HCT116 (cell line): Measurements from ENCODE around the gene RWDD4. TPM values are rescaled to one million over a fixed set of nuclear protein-coding genes. Genes with fewer than 3 reads are reported as not detected.

Source experiments
- ATAC-seq: fragments of 200-7000 bp; cut with Tn5 transposase; 2 replicates; pipeline ENCODE4 v1.9.1; 2020; ENCODE audit warnings: mild to moderate bottlenecking, moderate library complexity
- BruUV-seq: library from RNA; stranded (reverse); fragments of 400-500 nt; replicated peaks from 2 replicates; lab custom pipeline; 2021; lab: Mats Ljungman, UMichigan
- CTCF ChIA-PET: fragments of 300-600 bp; sonication (Branson Sonifier 250); formaldehyde crosslinking; loops from one replicate; lab custom pipeline; 2021; ENCODE audit warnings: antibody characterized with exemption; lab: Charles Lee
- POLR2A ChIA-PET: fragments of 300-600, 350-600 bp; sonication (Branson Sonifier 250); formaldehyde crosslinking; loops from one replicate; lab custom pipeline; 2021; ENCODE audit warnings: antibody characterized with exemption; lab: Charles Lee
- RAD21 ChIA-PET, 2 experiments: fragments of 300-600 bp; sonication (Branson Sonifier 250); formaldehyde crosslinking; loops; one replicate each; lab custom pipeline; 2023; ENCODE audit warnings: low total read pairs in 2 of 2; ENCODE audit not compliant: uncharacterized antibody in 2 of 2, unreplicated experiment in 2 of 2, low non-redundant PET in 1 of 2; lab: Charles Lee
- DNase-seq: peaks from one replicate; pipeline ENCODE4 v3.0.0-alpha.2; 2010; ENCODE audit warnings: low read depth, low spot score
- H2AFZ ChIP-seq: fragments of 200-600 bp; shearing (Covaris generic), sonication (generic); 2 replicates; pipeline ENCODE4 v1.6.1; 2017; ENCODE audit warnings: low read depth, mixed run types, mixed read lengths, antibody characterized with exemption, low read length; ENCODE audit not compliant: poor library complexity, severe bottlenecking
- H3K27ac ChIP-seq: 2 replicates; pipeline ENCODE4 v1.5.1; 2012; ENCODE audit warnings: low read depth, low read length
- H3K27me3 ChIP-seq: fragments of 200-600 bp; sonication (generic); 2 replicates; pipeline ENCODE4 v1.6.1; 2016; ENCODE audit warnings: mixed run types, low read length, mixed read lengths; ENCODE audit not compliant: insufficient read depth
- H3K36me3 ChIP-seq, 2 experiments: fragments of 200-500 bp in 1 of 2; fragments of 200-600 bp in 1 of 2; sonication (Bioruptor generic) in 1 of 2; sonication (generic) in 1 of 2; 2 replicates each; pipeline versions ENCODE4 v1.5.1 to v1.6.1; 2014 to 2016; ENCODE audit warnings: low read length in 2 of 2, inconsistent platforms in 1 of 2, mixed read lengths in 1 of 2, mixed run types in 1 of 2; ENCODE audit not compliant: insufficient read depth in 2 of 2, control insufficient read depth in 1 of 2
- H3K4me1 ChIP-seq, 2 experiments: fragments of 200-600 bp in 1 of 2; sonication (generic) in 1 of 2; 2 replicates each; pipeline versions ENCODE4 v1.5.1 to v1.6.1; 2012 to 2017; ENCODE audit warnings: low read length in 2 of 2, inconsistent platforms in 1 of 2, mild to moderate bottlenecking in 1 of 2, mixed read lengths in 1 of 2, mixed run types in 1 of 2, moderate library complexity in 1 of 2; ENCODE audit not compliant: insufficient read depth in 2 of 2, control insufficient read depth in 1 of 2
- H3K4me2 ChIP-seq: fragments of 200-600 bp; sonication (generic); 2 replicates; pipeline ENCODE4 v1.6.1; 2017; ENCODE audit warnings: mixed run types, low read length, mixed read lengths
- H3K4me3 ChIP-seq, 2 experiments: fragments of 200-600 bp in 1 of 2; sonication (generic) in 1 of 2; replicated peaks in 1 of 2; 2 replicates each; pipeline ENCODE4 v1.5.1; 2011 to 2016; ENCODE audit warnings: low read length in 2 of 2, control low read depth in 1 of 2, low read depth in 1 of 2, mild to moderate bottlenecking in 1 of 2, mixed read lengths in 1 of 2, mixed run types in 1 of 2
- H3K79me2 ChIP-seq: fragments of 200-600 bp; sonication (generic); 2 replicates; pipeline ENCODE4 v1.6.1; 2017; ENCODE audit warnings: mild to moderate bottlenecking, mixed run types, low read length, moderate library complexity, mixed read lengths; ENCODE audit not compliant: insufficient read depth
- H3K9ac ChIP-seq: fragments of 200-600 bp; sonication (generic); 2 replicates; pipeline ENCODE4 v1.6.1; 2016; ENCODE audit warnings: low read length, mixed read lengths
- H3K9me2 ChIP-seq: fragments of 200-600 bp; sonication (generic), shearing (Covaris generic); 2 replicates; pipeline ENCODE4 v1.6.1; 2017; ENCODE audit warnings: mixed run types, mild to moderate bottlenecking, moderate library complexity; ENCODE audit not compliant: insufficient read depth
- H3K9me3 ChIP-seq, 2 experiments: fragments of 200-500 bp in 1 of 2; fragments of 200-600 bp in 1 of 2; sonication (Bioruptor generic) in 1 of 2; sonication (generic) in 1 of 2; 2 replicates each; pipeline ENCODE4 v1.6.1; 2014 to 2017; ENCODE audit warnings: low read length in 2 of 2, mixed read lengths in 2 of 2, inconsistent platforms in 1 of 2, low read depth in 1 of 2, mild to moderate bottlenecking in 1 of 2, mixed run types in 1 of 2, moderate library complexity in 1 of 2; ENCODE audit not compliant: control insufficient read depth in 1 of 2, insufficient read depth in 1 of 2
- H4K20me1 ChIP-seq: fragments of 200-600 bp; sonication (generic), shearing (Covaris generic); 2 replicates; pipeline ENCODE4 v1.6.1; 2017; ENCODE audit warnings: mixed run types, mild to moderate bottlenecking, moderate library complexity; ENCODE audit not compliant: insufficient read depth
- CBX3 ChIP-seq: IDR thresholded peaks from 2 replicates; pipeline ENCODE4 v1.6.1; 2012; ENCODE audit warnings: low read depth
- CEBPB ChIP-seq: IDR thresholded peaks from 2 replicates; pipeline ENCODE4 v1.6.1; 2012; ENCODE audit warnings: low read depth
- ELF1 ChIP-seq: IDR thresholded peaks from 2 replicates; pipeline ENCODE4 v1.6.1; 2012; ENCODE audit warnings: low read depth, borderline replicate concordance
- EZH2phosphoT487 ChIP-seq: fragments of 200-600 bp; IDR thresholded peaks from 2 replicates; pipeline ENCODE4 v1.6.1; 2018; ENCODE audit warnings: antibody characterized with exemption, borderline replicate concordance
- FOSL1 ChIP-seq: IDR thresholded peaks from 2 replicates; pipeline ENCODE4 v1.6.1; 2012; ENCODE audit warnings: low read depth
- SRF ChIP-seq: IDR thresholded peaks from 2 replicates; pipeline ENCODE4 v1.6.1; 2012; ENCODE audit warnings: low read depth
- intact Hi-C: fragments of 100-400 bp; cut with micrococcal nuclease; formaldehyde crosslinking; loops from 2 replicates; pipeline ENCODE4 v1.10.0; 2022
- total RNA-seq: library from RNA; stranded (reverse); gene quantifications from one replicate; pipeline ENCODE4 v1.2.1, GENCODE V29; 2021; ENCODE audit not compliant: unreplicated experiment
- TF ChIP-seq, protein P1 (sequence below): IDR thresholded peaks from 2 replicates; pipeline ENCODE4 v1.6.1; 2011; ENCODE audit warnings: mild to moderate bottlenecking, low read length, moderate library complexity; ENCODE audit not compliant: insufficient replicate concordance; ENCODE audit errors: extremely low read depth
- TF ChIP-seq, protein P2 (sequence below), 3 experiments: fragments of 200-600 bp in 1 of 3; sonication (generic) in 1 of 3; IDR thresholded peaks in 2 of 3; conservative IDR thresholded peaks in 1 of 3; 2 replicates each; pipeline ENCODE4 v1.5.1; 2012 to 2017; ENCODE audit warnings: low read depth in 2 of 3, low read length in 2 of 3, antibody characterized with exemption in 1 of 3, borderline replicate concordance in 1 of 3, control low read depth in 1 of 3, mild to moderate bottlenecking in 1 of 3, mixed read lengths in 1 of 3, mixed run types in 1 of 3, moderate library complexity in 1 of 3; ENCODE audit not compliant: insufficient read depth in 1 of 3
- TF ChIP-seq, protein P3 (sequence below): IDR thresholded peaks from 2 replicates; pipeline ENCODE4 v1.6.1; 2012
- TF ChIP-seq, protein P4 (sequence below): IDR thresholded peaks from 2 replicates; pipeline ENCODE4 v1.6.1; 2012; ENCODE audit warnings: low read depth

Gene RWDD4
- total RNA-seq, 1 experiment from 2014 or later = 11.9 TPM

DNA sequence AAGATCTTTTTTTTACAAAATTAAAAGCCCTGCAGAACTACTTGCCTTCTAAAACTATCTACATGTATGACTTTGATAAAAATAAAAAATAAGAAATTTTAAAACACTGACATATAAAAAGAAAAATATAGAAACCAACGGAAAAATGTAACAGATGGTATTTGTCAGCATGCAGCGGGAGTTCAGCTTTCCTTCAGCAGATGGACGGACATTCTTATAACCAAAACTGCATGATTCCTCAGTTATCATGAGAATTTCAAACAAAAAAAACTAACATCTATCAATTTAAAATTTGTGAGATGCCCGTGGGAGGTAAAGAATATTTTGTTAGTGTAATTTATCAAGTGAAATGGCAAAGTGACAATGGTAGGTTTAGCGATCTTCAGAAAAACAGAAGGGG is 23.2 kb downstream of the RWDD4 start:
- ATAC-seq (no peak), DNase-seq (no peak)
- H3K4me2 ChIP-seq = no peak overlapping the region
- H3K9me2 ChIP-seq = no peaks in the 10 kb centered on the region
- no peak overlapping the region for H3K4me3 ChIP-seq
- ChIA-PET RAD21 (no interaction called here), POLR2A (no interaction called here), CTCF (no interaction called here)
- H3K27me3 ChIP-seq = no peaks in the 10 kb centered on the region
- H3K79me2 ChIP-seq = no peaks in the 10 kb centered on the region
- no peaks in the 10 kb centered on the region for H3K36me3 ChIP-seq
- H3K9me3 ChIP-seq = no peaks in the 10 kb centered on the region
- no peak overlapping the region for H3K9ac ChIP-seq
- no peaks in the 10 kb centered on the region for H4K20me1 ChIP-seq
- H3K27ac ChIP-seq = no peak overlapping the region
- intact Hi-C loops = no loop called here
- TF ChIP-seq, protein P1, sequence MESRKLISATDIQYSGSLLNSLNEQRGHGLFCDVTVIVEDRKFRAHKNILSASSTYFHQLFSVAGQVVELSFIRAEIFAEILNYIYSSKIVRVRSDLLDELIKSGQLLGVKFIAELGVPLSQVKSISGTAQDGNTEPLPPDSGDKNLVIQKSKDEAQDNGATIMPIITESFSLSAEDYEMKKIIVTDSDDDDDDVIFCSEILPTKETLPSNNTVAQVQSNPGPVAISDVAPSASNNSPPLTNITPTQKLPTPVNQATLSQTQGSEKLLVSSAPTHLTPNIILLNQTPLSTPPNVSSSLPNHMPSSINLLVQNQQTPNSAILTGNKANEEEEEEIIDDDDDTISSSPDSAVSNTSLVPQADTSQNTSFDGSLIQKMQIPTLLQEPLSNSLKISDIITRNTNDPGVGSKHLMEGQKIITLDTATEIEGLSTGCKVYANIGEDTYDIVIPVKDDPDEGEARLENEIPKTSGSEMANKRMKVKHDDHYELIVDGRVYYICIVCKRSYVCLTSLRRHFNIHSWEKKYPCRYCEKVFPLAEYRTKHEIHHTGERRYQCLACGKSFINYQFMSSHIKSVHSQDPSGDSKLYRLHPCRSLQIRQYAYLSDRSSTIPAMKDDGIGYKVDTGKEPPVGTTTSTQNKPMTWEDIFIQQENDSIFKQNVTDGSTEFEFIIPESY = no peak
- TF ChIP-seq, protein P2, sequence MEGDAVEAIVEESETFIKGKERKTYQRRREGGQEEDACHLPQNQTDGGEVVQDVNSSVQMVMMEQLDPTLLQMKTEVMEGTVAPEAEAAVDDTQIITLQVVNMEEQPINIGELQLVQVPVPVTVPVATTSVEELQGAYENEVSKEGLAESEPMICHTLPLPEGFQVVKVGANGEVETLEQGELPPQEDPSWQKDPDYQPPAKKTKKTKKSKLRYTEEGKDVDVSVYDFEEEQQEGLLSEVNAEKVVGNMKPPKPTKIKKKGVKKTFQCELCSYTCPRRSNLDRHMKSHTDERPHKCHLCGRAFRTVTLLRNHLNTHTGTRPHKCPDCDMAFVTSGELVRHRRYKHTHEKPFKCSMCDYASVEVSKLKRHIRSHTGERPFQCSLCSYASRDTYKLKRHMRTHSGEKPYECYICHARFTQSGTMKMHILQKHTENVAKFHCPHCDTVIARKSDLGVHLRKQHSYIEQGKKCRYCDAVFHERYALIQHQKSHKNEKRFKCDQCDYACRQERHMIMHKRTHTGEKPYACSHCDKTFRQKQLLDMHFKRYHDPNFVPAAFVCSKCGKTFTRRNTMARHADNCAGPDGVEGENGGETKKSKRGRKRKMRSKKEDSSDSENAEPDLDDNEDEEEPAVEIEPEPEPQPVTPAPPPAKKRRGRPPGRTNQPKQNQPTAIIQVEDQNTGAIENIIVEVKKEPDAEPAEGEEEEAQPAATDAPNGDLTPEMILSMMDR (IDR thresholded peaks at IDR 0.05 in 2 of 3, conservative IDR thresholded peaks at IDR 0.05 in 1 of 3; ENCODE audit: borderline replicate concordance in 1 of 3, insufficient read depth in 1 of 3, low read depth in 2 of 3, low read length in 2 of 3) = no peak
- TF ChIP-seq CEBPB (no peak), ELF1 (no peak), CBX3 (no peak), FOSL1 (no peak), EZH2phosphoT487 (no peak), SRF (no peak)
- TF ChIP-seq, protein P3, sequence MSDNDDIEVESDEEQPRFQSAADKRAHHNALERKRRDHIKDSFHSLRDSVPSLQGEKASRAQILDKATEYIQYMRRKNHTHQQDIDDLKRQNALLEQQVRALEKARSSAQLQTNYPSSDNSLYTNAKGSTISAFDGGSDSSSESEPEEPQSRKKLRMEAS = no peak
- TF ChIP-seq, protein P4, sequence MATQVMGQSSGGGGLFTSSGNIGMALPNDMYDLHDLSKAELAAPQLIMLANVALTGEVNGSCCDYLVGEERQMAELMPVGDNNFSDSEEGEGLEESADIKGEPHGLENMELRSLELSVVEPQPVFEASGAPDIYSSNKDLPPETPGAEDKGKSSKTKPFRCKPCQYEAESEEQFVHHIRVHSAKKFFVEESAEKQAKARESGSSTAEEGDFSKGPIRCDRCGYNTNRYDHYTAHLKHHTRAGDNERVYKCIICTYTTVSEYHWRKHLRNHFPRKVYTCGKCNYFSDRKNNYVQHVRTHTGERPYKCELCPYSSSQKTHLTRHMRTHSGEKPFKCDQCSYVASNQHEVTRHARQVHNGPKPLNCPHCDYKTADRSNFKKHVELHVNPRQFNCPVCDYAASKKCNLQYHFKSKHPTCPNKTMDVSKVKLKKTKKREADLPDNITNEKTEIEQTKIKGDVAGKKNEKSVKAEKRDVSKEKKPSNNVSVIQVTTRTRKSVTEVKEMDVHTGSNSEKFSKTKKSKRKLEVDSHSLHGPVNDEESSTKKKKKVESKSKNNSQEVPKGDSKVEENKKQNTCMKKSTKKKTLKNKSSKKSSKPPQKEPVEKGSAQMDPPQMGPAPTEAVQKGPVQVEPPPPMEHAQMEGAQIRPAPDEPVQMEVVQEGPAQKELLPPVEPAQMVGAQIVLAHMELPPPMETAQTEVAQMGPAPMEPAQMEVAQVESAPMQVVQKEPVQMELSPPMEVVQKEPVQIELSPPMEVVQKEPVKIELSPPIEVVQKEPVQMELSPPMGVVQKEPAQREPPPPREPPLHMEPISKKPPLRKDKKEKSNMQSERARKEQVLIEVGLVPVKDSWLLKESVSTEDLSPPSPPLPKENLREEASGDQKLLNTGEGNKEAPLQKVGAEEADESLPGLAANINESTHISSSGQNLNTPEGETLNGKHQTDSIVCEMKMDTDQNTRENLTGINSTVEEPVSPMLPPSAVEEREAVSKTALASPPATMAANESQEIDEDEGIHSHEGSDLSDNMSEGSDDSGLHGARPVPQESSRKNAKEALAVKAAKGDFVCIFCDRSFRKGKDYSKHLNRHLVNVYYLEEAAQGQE = no peak
- H2AFZ ChIP-seq = no peak overlapping the region
- H3K4me1 ChIP-seq = peaks cover 6 to 12% of the 10 kb centered on the region in 2 experiments; a peak in 3 of 4 replicates
- BruUV-seq = no TSS peak
